Measurements from ENCODE around the gene HSPB7.

DNA sequence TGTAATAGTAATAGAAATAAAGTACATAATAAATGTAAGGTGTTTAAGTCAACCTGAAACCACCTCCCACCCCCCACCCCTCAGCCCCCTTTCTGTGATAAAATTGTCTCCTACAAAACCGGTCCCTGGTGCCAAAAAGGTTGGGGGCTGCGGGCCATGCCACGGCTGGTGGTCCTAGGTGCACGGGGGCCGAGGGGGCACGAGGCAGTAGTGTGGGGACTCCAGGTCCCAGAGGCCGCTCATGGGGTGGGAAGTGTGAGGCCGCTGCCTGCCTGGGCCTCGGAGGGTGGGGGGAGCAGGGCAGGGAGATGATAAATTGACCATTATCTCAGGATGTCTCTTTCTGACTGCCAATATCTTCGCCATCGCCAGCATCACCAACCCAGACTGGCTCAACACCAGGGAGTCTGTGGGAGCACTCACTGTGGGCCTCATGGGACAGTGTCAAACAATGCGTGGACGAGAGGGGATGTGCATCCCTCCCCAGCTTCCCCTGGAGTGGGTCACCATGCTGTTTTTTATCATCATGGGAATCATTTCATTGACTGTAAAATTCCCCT, 48.4 kb downstream of the HSPB7 start:
- TF ChIP-seq, protein P1, sequence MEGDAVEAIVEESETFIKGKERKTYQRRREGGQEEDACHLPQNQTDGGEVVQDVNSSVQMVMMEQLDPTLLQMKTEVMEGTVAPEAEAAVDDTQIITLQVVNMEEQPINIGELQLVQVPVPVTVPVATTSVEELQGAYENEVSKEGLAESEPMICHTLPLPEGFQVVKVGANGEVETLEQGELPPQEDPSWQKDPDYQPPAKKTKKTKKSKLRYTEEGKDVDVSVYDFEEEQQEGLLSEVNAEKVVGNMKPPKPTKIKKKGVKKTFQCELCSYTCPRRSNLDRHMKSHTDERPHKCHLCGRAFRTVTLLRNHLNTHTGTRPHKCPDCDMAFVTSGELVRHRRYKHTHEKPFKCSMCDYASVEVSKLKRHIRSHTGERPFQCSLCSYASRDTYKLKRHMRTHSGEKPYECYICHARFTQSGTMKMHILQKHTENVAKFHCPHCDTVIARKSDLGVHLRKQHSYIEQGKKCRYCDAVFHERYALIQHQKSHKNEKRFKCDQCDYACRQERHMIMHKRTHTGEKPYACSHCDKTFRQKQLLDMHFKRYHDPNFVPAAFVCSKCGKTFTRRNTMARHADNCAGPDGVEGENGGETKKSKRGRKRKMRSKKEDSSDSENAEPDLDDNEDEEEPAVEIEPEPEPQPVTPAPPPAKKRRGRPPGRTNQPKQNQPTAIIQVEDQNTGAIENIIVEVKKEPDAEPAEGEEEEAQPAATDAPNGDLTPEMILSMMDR (IDR thresholded peaks at IDR 0.05; ENCODE audit: control extremely low read depth in 1 of 3, insufficient read depth in 1 of 3, low read depth in 1 of 3, low read length in 3 of 3) = no peak
- no peak for TF ChIP-seq HDAC2 (IDR thresholded peaks at IDR 0.05; ENCODE audit: borderline replicate concordance in 1 of 2, low read depth in 2 of 2, low read length in 2 of 2)
